GM12891 (cell line): ENCODE results near the gene LAT.

Experiments used
- POLR2A ChIP-seq: IDR thresholded peaks from 2 replicates; pipeline ENCODE4 v1.6.1; 2011; ENCODE audit warnings: low read depth, low read length, control low read depth
- POLR2AphosphoS5 ChIP-seq: IDR thresholded peaks from 2 replicates; pipeline ENCODE4 v1.6.1; 2011; ENCODE audit warnings: low read depth, low read length, control low read depth
- SPI1 ChIP-seq: IDR thresholded peaks from 2 replicates; pipeline ENCODE4 v1.6.1; 2011; ENCODE audit warnings: low read depth, low read length, control low read depth
- TAF1 ChIP-seq: IDR thresholded peaks from 2 replicates; pipeline ENCODE4 v1.6.1; 2011; ENCODE audit warnings: low read depth, low read length, control low read depth

DNA sequence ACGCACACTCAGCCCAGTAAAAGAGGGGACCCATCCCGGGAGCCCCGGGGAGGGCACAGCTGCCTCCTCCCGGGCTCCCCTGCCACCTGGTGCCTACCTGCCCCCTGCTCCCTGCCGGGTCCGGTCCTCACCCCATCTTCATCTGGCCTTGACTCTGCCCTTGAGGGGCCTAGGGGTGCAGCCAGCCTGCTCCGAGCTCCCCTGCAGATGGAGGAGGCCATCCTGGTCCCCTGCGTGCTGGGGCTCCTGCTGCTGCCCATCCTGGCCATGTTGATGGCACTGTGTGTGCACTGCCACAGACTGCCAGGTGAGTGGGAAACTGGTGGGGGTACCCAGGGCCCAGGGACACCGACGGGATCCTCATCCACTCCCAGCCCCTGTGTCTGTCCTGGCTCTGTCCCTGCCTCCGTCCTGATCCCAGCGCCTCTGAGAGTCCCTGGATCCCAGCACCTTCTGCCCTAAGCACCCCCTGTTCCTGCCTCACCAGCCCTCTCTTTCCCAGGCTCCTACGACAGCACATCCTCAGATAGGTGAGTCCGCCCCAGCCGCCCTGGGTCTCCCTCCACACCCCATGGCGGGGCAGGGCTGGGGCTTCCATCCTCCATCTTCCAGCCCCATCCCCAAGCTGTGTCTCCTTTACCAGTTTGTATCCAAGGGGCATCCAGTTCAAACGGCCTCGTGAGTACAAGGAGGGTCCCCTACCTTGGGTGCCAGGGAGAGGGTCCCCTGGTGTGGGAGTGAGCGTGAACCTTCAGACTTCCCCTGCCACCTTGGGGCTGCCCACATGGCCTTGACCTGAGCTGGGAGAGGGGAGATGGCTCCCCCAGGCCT is 574 bp downstream of the LAT start:
- no peak for TF ChIP-seq POLR2AphosphoS5
- TF ChIP-seq TAF1 = no peak
- TF ChIP-seq POLR2A = no peak
- no peak for TF ChIP-seq SPI1
